Posterior vena cava (tissue), 2 donors: ENCODE measurements around the gene COL20A1. TPM values are rescaled to one million over a fixed set of nuclear protein-coding genes. Genes with fewer than 3 reads are reported as not detected.
"Not testable (repeated sequence)": the region's sequence is repeated elsewhere in the genome, so short reads cannot be mapped to it uniquely, and the experiment has no call there.

ENCODE experiments used
- DNase-seq: peaks from one replicate; pipeline ENCODE4 v3.0.0-alpha.2; 2020; ENCODE audit warnings: low spot score
- intact Hi-C, 2 donors: fragments of 100-400 bp; cut with DNase I; formaldehyde crosslinking; loops; one replicate each; pipeline versions ENCODE4 v1.14.1 to v1.14.2; 2022 to 2023
- long read RNA-seq, 2 donors: library from polyadenylated mRNA; unstranded; transcript quantifications; one replicate each; pipeline ENCODE4 v2.0.0, GENCODE V29; 2020 to 2021
- total RNA-seq, 2 donors: library from RNA; stranded (reverse); fragmentation: NEBNext Ultra II Directional; extraction: Animal tissue kit (Norgen Biotek cat#: 25700); gene quantifications; one replicate each; pipeline ENCODE4 v1.2.1, GENCODE V29; 2021
- donor health status: DM: yes; HTN: yes; CAD: no.
- donor health status: DM: yes; HTN: yes; CAD: no.

Gene COL20A1
- under 1 TPM in 1 of 2 donors, not detected in 1; 0.14 TPM for total RNA-seq
- long read RNA-seq, donor 1: 0 reads
- long read RNA-seq, donor 2: 0 reads

DNA sequence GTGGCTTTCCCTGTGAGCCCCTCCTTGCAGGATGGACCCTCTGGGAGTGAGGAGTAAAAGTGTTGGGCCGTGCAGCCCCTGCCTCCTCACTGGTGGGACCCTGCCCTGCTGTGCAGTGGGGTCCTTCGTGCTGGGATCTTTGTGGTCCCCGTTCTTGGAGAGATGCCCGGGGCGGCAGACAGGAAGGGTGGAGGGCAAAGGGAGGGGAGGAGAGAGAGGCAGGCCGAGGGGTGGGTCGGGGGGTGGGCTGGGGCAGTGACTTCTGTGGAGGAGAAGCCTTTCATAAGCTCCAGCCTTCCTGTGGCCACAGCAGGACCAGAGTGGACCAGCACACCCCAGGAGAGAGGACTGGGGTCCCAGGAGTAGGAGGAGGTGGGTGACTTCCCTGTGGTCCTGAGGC is at the start of gene COL20A1:
COL20A1 (plus strand) TSS at position 283 of the 400 bp plus-strand sequence. CDS start 1,922 bp downstream, outside the sequence.
- no peak for DNase-seq
- intact Hi-C loops: no loop called here

DNA sequence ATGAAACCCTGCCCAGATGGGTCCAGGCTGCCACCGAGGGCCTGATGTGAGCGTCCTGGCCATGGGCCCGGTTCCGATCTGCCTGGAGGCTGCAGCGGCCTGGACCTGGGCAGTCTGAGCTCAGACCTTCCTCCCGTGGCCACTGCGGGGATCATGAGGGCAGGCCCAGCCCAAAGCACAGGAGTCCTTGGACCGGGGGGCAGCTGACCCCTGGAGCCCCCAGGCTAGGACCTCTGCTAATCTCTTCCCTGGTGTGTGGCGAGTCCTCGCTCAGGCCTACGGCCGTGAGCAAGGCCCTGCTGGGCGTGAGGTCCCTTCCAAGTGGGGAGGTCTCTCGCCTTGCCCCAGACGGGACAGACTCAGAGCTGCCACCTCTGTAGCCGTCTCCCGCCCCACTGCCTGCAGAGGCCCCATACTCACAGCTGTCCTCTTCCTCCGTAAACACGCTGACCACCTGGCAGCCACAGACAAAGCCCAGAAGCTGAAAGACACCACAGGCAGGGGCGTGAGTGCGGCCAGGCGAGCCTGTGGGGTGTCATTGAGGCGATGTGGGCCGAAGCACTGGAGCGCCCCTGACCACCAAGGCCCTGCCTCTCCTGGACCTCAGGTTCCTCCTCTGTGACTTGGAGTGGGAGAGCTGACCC is 49.3 kb upstream of the COL20A1 start:
- DNase-seq: no peak
- intact Hi-C loops: no loop called here

GRCh38 chr20:63244468-63244867 is 48.5 kb upstream of the COL20A1 start:
- intact Hi-C loops: no loop called here
- no peak for DNase-seq

- intact Hi-C loops: no loop called here
- DNase-seq: no peak
Measured at GRCh38 chr20:63246490-63247288, 46.3 kb upstream of the COL20A1 start.

DNA sequence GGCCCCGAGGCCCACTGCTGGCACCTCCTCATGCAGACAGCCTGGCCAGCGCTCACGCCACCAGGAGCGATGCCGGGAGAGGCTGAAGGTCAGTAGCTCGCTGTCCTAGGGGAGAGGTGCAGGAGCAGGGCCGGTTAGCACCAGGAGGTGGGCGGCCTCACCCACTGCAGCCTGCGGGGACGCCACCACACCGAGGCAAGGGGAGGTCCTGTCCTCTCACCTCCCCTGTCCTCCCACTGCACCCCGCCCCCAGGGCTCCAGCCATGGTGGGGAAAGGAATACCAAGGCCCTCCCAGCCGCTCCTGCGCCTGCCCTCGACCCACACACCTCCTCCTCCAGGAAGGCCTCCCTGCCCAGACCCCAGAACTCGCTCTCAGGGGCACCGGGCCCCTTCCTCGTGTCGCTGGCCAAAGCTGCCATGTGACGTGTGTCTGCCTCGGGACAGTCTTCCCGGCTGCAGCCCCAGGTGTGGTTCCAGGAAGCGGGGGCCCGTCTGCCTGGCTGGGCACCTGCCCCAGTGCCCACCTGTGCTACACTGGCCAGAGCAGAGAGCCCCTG is 45.2 kb upstream of the COL20A1 start:
- no peak for DNase-seq
- intact Hi-C loops: no loop called here

- DNase-seq: no peak
Measured at GRCh38 chr20:63248835-63249591, 44.0 kb upstream of the COL20A1 start.

GRCh38 chr20:63249891-63250290 is 43.1 kb upstream of the COL20A1 start:
- intact Hi-C loops: no loop called here
- DNase-seq: no peak

More at GRCh38 chr20:63248835-63249591, 44.0 kb upstream of the COL20A1 start:
- intact Hi-C loops: no loop called here

DNA sequence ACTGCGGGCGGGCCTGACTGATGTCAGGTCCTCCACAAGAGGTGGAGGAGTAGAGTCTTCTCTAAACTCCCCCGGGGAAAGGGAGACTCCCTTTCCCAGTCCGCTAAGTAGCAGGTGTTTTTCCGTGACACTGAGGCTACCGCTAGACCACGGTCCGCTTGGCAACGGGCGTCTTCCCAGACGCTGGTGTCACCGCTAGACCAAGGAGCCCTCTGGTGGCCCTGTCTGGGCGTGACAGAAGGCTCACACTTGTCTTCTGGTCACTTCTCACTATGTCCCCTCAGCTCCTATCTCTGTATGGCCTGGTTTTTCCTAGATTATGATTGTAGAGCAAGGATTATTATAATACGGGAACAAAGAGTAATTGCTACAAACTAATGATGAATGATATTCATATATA is 41.6 kb upstream of the COL20A1 start:
- intact Hi-C loops, DNase-seq: not testable (repeated sequence)

DNA sequence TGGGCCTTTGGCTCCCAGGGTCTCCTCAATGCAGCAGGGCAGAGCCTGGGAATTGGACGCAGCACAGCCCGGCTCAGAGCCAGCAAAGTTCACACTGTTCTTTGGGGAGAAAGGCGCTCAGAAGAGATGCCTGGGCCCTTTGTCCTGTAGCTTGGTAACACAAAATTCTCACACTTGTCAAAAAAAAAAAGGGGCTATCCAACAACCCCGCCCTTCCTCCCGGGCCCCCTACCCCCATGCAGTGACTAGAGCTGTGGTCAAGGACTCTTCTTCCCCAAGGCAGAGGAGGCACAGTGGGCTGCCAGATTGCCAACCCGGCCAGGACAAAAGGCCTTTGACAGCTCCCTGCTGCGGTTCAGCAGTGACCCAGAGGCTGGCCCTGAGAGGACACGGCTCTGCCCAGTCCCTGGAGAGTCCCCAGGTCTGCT is 40.7 kb upstream of the COL20A1 start:
- DNase-seq: no peak
- intact Hi-C loops: no loop called here

- intact Hi-C loops: no loop called here
- DNase-seq: no peak
Measured at GRCh38 chr20:63253065-63253437, 39.9 kb upstream of the COL20A1 start.

GRCh38 chr20:63253438-63254231 is 39.4 kb upstream of the COL20A1 start:
- intact Hi-C loops: no loop called here
- DNase-seq: no peak

GRCh38 chr20:63254232-63254605 is 38.8 kb upstream of the COL20A1 start, which contains the start of gene NKAIN4:
TSS of gene NKAIN4 (minus strand) at chr20:63254463. CDS start at chr20:63254450, 13 bp downstream.
- DNase-seq: no peak
- intact Hi-C loops: no loop called here

- intact Hi-C loops: loop anchor here in 1 of 2 donors (5.0 kb wide), 1 partner anchor 212 kb away; no protein-coding TSS in a partner anchor
- DNase-seq: no peak
Measured at GRCh38 chr20:63254606-63255384, 38.2 kb upstream of the COL20A1 start.

DNA sequence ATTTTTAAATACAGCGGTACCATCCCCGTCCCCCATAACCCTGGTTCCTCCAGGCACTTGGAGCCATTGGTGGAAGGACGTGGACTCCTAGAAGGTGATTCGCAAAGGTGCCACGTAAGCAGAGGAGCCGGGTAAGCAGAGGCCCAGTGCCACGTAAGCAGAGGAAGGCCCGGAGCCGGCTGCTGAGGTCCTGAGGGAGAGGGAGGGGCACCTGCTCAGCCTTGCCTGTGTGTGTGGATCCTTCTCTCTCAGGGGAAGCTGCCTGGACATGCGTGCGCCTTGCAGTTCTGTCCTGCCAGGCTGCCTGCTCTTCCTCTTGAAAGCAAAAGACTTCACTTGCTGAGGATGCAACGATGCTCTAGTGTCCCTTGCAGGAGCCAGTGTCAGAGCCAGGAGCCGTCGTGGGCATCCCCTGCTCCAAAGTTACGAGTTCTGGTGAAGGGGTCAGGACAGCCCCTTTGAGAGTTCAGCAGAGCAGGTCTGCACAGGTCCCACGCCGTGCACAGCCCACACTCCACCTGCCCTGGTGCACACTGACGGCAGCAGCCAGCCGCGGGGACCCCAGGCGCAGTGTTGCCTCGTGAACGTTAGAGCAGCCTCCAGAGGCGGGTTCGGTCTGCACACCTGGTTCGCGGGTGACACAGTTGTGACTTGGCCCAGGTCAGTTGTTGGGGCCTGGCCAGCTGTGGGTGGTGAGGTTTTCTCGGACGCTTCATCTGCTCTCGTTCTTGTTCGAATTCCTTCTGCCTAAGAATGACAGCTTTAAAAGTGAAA is 36.9 kb upstream of the COL20A1 start:
- intact Hi-C loops: loop anchor here in 1 of 2 donors (5.0 kb wide), 1 partner anchor 214 kb away; no protein-coding TSS in a partner anchor
- DNase-seq: no peak

DNA sequence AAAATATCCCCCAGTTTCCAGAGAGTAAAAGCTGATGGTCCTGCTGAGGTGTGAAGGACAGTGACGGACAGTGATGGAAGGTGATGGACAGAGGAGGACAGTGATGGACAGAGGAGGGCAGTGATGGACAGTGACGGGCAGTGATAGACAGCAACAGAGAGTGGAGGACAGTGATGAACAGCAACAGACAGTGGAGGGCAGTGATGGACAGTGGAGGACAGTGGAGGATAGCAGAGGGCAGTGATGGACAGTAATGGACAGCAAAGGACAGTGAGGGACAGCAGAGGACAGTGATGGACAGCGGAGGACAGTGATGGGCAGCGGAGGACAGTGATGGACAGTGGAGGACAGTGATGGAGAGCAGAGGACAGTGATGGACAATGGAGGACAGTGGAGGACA is 36.0 kb upstream of the COL20A1 start:
- no peak for DNase-seq
- intact Hi-C loops: loop anchor here in 1 of 2 donors (5.0 kb wide), 1 partner anchor 215 kb away; no protein-coding TSS in a partner anchor

DNA sequence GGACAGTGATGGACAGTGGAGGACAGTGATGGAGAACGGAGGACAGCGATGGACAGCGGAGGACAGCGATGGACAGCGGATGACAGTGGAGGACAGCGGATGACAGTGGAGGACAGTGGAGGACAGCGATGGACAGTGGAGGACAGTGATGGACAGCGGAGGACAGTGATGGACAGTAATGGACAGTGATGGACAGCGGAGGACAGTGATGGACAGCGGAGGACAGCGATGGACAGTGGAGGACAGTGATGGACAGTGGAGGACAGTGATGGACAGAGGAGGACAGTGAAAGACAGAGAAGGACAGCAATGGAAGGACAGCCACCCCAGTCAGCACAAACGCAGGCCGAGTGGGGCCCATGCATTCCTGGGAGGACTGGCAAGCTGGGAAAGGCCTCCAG is 35.4 kb upstream of the COL20A1 start:
- intact Hi-C loops: loop anchor here in 1 of 2 donors (5.0 kb wide), 1 partner anchor 215 kb away; no protein-coding TSS in a partner anchor
- DNase-seq: no peak

DNA sequence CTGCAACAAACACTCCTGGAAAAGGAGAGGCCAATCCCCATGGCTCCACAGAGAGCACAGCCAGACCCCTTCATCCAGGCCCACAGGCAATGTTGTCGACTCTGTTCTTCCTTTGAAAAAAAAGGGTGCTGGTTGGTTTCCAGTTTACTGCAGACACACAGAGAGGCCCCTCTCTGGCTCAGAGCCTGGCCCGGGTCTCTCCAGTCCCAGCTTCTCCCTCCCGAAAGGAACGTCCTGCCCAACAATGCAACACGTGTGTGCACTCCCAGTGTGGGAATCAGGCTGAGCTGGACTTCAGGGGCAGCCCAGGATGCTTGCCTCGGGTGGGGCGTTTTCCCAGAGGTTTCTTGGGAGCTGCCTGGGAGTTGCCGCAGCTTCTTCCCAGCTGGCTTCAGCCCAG is 34.2 kb upstream of the COL20A1 start:
- no peak for DNase-seq
- intact Hi-C loops: loop anchor here in 1 of 2 donors (5.0 kb wide), 1 partner anchor 216 kb away; no protein-coding TSS in a partner anchor
